K562 treated with DMSO at 1 percent for 48 hours (cell line): ENCODE results near the gene CACNG4. TPM values are rescaled to one million over a fixed set of nuclear protein-coding genes. Genes with fewer than 3 reads are reported as not detected.

Experiments
- total RNA-seq: library from RNA; unstranded; fragments of 300-600 nt; gene quantifications from 2 replicates; pipeline ENCODE4 v1.2.3, GENCODE V29; 2022; ENCODE audit warnings: low replicate concordance; ENCODE audit errors: extremely low read depth

CACNG4 gene
- total RNA-seq, result not detected in 2 replicates

DNA sequence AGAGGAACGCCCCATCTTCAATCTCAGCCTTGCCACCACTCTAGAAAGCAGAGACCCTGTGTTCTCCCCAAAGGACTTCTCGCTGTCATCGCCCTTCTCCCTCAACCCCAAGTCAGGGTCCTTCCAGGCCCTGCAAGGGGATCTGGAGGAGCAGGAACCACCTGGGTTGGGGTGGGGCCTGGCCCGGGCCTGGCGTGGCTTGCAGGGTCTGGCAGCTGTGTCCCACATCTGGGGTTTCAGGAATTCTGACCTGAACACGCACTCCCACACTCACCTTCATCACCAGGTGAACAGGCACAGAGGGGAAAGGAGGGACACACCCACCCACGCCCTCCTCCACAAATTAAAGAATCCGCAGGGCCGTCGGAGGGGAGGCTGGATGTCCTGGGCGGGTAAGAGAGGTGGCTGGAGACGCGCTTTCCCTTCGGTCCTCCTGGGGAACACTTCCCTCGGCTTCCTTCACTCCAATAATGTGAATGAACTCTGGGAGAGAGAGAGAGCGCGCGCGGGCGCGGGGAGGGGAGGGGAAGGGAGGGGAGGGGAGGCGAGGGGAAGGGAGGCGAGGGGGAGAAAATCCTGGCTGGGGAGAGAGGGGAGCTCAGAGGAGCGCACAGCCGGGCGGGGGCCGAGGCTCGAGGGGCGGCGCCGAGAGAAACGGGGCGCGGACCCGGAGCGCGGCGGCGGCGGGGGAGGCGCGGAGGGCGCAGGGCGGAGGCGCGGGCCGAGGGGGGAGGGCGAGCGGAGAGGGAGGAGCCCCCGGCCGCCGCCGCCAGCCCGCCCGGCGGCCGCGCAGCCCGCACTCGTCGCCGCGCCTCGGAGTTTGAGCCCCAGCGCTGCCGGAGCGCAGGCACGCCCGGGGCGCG lies at the start of gene CACNG4:
Gene CACNG4 (plus strand): TSS at position 799 of the 863 bp plus-strand sequence. CDS start 205 bp downstream, outside the sequence.

DNA sequence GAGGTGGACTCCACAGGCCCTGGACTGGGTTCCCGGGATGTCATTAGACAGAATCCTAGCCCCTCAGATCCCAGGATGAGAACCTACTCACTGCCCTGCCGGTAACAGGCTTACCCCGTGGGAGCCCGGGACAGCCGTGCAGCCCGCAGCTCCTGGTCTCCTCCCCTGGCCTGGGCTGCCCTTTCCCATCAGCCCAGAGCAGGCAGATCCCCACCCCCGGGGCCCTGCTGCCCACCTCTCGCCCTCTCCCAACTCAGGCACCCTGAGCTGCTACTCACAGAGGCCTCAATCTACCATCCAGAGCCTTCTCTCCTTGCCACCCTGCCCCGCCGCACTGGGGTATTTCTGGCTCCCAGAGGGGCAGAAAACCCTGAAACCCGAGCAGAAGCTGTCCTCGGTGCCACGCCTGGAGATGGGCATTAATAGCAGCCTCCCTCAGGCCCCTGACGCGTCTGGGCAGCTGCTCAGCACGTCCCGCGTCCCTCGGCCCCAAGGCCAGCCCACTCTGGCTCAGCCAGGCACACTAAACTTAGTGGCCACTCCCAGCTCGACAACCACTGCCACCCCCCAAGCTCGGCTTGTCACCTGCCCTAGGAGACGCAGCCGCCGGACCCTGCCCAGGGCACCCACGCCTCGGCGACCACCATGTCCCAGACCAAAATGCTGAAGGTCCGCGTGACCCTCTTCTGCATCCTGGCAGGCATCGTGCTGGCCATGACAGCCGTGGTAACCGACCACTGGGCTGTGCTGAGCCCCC lies 79.7 kb downstream of the CACNG4 start, which contains the start of gene CACNG1:
Gene CACNG1 (plus strand): TSS at position 539 of the 757 bp plus-strand sequence. CDS start 107 bp downstream, at position 646.

Other genes starting within 250 kb of the CACNG4 start
- not detected in 2 replicates for gene CACNG5, start 129.6 kb upstream of the CACNG4 start, total RNA-seq
- gene CACNG1, start 79.8 kb downstream of the CACNG4 start, total RNA-seq, result not detected in 2 replicates